ENCODE measurements around the gene ZRANB1. TPM values are rescaled to one million over a fixed set of nuclear protein-coding genes. Genes with fewer than 3 reads are reported as not detected.

The ZRANB1 gene
- total RNA-seq (10 to 100 TPM in 1 of 6 donors, 1 to 10 TPM in 5; 5.8 to 12.2 (median 7.7) TPM), polyA plus RNA-seq (1 to 10 TPM; 4.3 to 8.7 TPM)

GRCh38 chr10:124941823-124942222 lies at the start of gene ZRANB1:
Gene ZRANB1 (plus strand): TSS chr10:124942123. CDS start chr10:124942494, 371 bp downstream.
- 70 to 75% methylated on average over 4 of the region's 4 CpGs for WGBS, 2 donors
- DNase-seq (no peak), FAIRE-seq (no peak), ATAC-seq (no peak)
- Histone ChIP-seq H3K36me3 (no peaks in the 10 kb centered on the region), H3K27ac (no peak within 1 kb of the TSS), H3K4me1 (peaks cover 17 to 26% (median 21%) of the 10 kb centered on the region in 3 donors), H3K4me3 (no peak within 1 kb of the TSS), H3K9me3 (no peaks in the 10 kb centered on the region), H3K27me3 (no peaks in the 10 kb centered on the region)
- intact Hi-C loops (cut with DNase I): no loop called here
- TF ChIP-seq, protein P1, sequence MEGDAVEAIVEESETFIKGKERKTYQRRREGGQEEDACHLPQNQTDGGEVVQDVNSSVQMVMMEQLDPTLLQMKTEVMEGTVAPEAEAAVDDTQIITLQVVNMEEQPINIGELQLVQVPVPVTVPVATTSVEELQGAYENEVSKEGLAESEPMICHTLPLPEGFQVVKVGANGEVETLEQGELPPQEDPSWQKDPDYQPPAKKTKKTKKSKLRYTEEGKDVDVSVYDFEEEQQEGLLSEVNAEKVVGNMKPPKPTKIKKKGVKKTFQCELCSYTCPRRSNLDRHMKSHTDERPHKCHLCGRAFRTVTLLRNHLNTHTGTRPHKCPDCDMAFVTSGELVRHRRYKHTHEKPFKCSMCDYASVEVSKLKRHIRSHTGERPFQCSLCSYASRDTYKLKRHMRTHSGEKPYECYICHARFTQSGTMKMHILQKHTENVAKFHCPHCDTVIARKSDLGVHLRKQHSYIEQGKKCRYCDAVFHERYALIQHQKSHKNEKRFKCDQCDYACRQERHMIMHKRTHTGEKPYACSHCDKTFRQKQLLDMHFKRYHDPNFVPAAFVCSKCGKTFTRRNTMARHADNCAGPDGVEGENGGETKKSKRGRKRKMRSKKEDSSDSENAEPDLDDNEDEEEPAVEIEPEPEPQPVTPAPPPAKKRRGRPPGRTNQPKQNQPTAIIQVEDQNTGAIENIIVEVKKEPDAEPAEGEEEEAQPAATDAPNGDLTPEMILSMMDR (IDR thresholded peaks at IDR 0.05): no peak

GRCh38 chr10:124892905-124893304 lies 49.0 kb upstream of the ZRANB1 start:
- ATAC-seq (no peak), DNase-seq (no peak), FAIRE-seq (no peak)
- intact Hi-C loops (cut with DNase I): no loop called here
- H3K36me3 ChIP-seq: no peaks in the 10 kb centered on the region
- no peaks in the 10 kb centered on the region for H3K4me1 ChIP-seq
- 69 to 86% methylated on average over 2 of the region's 2 CpGs for WGBS, 2 donors
- TF ChIP-seq, protein P1 (IDR thresholded peaks at IDR 0.05): no peak
- no peak overlapping the region for H3K4me3 ChIP-seq
- H3K9me3 ChIP-seq: no peaks in the 10 kb centered on the region
- no peak overlapping the region for H3K27ac ChIP-seq
- no peaks in the 10 kb centered on the region for H3K27me3 ChIP-seq

DNA sequence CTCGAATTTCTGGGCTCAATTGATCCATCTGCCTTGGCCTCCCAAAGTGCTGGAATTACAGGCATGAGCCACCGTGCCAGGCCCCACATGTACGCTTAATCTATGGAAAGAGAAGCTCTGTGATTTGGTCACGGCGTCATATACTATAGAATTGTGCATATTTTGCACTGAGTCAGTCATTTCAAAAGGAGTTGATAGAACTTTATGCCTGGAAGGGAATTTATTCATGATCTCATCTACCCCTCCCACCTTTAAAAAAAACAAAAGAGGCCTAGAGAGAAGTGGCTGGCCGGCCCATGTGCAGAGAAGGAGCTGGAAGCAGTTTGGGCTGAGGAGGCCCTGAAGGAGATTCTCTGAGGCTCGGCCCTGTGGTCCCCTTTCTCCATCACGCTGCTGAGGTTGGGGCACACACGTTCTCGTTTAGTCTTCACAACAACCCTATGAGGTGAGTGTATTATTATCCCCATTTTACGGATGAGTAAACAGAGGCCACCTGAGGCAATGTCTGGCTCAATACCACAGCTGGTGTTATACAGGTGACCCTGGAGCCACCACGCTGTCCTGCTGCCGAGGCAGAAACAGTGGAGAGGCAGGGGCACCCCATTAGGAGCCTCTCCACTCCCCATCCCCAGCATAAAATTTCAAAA lies 47.2 kb upstream of the ZRANB1 start:
- TF ChIP-seq, protein P1 (IDR thresholded peaks at IDR 0.05): no peak
- H3K4me1 ChIP-seq: no peaks in the 10 kb centered on the region
- no peak overlapping the region for H3K27ac ChIP-seq
- peak in 1 of 6 donors; percentile 22 for DNase-seq
- FAIRE-seq: no peak
- no peak overlapping the region for H3K4me3 ChIP-seq
- H3K9me3 ChIP-seq: no peaks in the 10 kb centered on the region
- H3K27me3 ChIP-seq: no peaks in the 10 kb centered on the region
- ATAC-seq: no peak
- intact Hi-C loops (cut with DNase I): no loop called here
- WGBS, 2 donors: 80 to 89% methylated on average over 13 of the region's 13 CpGs
- H3K36me3 ChIP-seq: no peaks in the 10 kb centered on the region

- TF ChIP-seq, protein P1 (IDR thresholded peaks at IDR 0.05): no peak
- ATAC-seq: no peak
- 38 to 41% methylated on average over 4 of the region's 4 CpGs for WGBS, 2 donors
- Histone ChIP-seq H3K27me3 (no peaks in the 10 kb centered on the region), H3K36me3 (no peaks in the 10 kb centered on the region), H3K9me3 (no peaks in the 10 kb centered on the region), H3K4me3 (no peak overlapping the region), H3K4me1 (no peaks in the 10 kb centered on the region), H3K27ac (no peak overlapping the region)
- intact Hi-C loops (cut with DNase I): no loop called here
- FAIRE-seq: no peak
- no peak for DNase-seq
Observed at GRCh38 chr10:124896751-124897150, 45.2 kb upstream of the ZRANB1 start.

- H3K27me3 ChIP-seq: no peaks in the 10 kb centered on the region
- H3K4me3 ChIP-seq: no peak overlapping the region
- intact Hi-C loops (cut with DNase I): no loop called here
- H3K27ac ChIP-seq: no peak overlapping the region
- 21 to 23% methylated on average over 9 of the region's 9 CpGs for WGBS, 2 donors
- H3K9me3 ChIP-seq: no peaks in the 10 kb centered on the region
- FAIRE-seq: no peak
- peak; percentile 67 to 95 (median 84) for ATAC-seq
- DNase-seq: peak in 5 of 6 donors; percentile 36 to 58 (median 54)
- no peaks in the 10 kb centered on the region for H3K36me3 ChIP-seq
- no peaks in the 10 kb centered on the region for H3K4me1 ChIP-seq
- TF ChIP-seq, protein P1 (IDR thresholded peaks at IDR 0.05): no peak
Observed at GRCh38 chr10:124898471-124898870, 43.5 kb upstream of the ZRANB1 start.

All from pancreas (tissue), 10 donors.